GM21786 (cell line): ENCODE measurements around the gene PGBD5.

Experiments used
- ATAC-seq: cut with Tn5 transposase; IDR thresholded peaks from one replicate; pipeline ENCODE4 v1.9.1; 2021; ENCODE audit not compliant: unreplicated experiment

PGBD5 gene

DNA sequence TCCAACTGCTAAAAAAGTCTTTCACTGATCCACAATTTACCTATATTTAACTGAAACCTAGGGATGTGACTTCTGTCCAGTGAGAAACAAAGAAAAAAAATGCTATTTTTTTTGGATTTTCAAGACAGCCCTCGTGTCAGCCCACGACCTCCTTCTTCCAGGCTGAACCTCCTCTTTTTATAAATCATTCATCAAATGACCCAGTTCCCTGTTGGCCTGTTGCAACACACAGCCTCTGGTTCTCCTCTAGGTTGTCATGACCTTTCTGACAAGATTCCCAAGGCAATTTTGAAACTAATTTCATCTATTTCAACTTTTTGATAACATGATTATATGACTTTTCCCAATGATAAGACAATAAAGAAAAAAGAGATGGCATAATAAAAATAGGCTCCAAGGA lies 74.6 kb downstream of the PGBD5 start:
- no peak for ATAC-seq

DNA sequence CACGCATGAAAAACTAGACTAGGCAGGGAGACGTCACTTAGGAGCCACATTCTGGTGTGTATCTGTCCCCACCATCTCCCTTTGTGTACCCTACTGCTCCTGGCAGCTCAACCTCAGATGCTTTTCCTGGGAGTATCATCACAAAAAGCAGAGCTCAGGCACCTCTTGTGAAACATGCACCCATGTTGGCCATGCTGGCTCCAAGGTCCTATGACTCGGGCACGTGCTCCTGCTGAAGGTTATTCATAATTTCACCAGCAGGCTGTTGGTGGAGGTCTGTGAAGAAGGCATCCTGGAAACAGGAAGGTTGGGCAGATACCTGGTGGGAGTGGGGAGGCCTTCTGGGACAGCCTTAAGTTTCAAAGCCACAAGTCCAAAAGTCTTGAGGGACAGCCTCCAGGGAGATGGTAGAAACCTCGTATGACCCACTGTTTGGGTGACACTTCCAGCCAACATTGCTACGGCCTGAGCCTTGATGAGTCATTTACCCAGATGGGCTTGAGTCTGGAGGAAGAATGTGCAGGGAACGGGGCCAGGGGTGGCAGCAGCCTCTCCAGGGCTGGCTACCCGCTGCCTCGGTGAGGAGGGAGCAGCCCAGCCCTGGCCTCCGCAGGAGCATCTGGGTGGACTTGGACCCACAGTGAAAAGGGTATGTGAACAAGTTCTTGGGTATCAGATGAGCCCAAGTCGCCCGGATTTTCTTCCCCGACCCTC lies 75.8 kb downstream of the PGBD5 start:
- no peak for ATAC-seq

DNA sequence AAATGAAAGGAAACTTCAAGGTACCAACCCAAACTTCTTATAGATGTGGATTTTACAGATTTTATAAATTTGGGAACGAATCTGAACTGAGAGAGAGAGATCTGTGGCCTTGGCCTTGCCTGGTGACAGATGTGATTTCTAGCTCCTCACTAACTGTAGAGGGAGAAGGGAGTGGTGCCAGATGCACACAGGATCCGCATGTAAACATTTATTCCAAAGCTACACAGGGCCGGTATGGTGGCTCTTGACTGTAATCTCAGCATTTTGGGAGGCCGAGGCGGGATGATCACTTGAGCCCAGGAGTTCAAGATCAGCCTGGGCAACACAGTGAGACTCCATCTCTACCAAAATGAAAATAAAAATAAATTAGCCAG lies 77.1 kb downstream of the PGBD5 start:
- no peak for ATAC-seq

DNA sequence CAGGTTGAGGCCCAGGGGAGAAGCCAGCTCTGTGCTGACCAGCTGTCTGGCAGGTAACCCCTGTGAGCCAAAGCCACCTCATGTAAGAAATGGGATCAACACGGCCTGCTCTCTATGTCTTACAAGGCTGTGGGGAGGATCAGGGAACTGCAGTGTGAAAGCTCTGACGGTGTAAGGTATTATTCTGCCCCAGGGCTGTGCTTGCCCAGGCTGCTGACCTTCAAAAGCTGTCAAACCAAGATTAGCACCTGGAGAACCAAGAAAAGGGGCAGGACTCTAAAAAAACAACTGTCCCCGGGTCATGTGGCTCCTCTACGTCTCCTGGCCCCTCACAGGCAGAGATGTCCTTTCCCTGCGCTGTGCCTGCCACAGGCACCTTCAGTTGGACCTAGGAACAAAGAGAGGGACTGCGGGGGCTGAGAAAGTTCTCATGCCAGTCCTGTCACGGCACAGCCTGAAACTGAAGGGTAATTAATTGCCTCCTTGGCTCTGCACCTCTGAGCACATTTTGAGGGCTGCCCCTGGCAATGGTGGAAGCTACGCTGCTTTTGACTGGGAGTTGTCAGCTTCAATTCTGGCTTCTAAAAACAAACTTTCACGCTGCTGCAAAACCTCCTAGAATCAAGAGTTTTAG lies 77.6 kb downstream of the PGBD5 start:
- no peak for ATAC-seq

DNA sequence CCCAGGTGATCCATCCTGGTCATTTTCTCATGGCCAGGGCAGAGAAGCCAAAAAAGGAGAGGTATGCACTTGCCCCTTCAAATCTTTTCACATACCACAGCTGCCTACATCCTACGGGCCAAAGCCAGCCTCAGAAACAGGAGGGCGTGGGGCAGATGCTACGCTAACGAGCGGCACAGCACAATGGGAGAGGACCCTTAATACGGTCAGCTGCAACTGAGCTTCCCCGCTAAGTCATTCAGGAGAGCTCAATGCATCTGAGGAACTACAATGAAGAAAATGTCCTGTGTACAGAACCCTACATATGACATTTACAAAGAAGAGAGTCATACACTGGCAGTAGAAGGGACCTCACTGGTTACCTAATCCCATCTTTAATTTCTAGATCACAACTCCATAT lies 78.2 kb downstream of the PGBD5 start:
- no peak for ATAC-seq

DNA sequence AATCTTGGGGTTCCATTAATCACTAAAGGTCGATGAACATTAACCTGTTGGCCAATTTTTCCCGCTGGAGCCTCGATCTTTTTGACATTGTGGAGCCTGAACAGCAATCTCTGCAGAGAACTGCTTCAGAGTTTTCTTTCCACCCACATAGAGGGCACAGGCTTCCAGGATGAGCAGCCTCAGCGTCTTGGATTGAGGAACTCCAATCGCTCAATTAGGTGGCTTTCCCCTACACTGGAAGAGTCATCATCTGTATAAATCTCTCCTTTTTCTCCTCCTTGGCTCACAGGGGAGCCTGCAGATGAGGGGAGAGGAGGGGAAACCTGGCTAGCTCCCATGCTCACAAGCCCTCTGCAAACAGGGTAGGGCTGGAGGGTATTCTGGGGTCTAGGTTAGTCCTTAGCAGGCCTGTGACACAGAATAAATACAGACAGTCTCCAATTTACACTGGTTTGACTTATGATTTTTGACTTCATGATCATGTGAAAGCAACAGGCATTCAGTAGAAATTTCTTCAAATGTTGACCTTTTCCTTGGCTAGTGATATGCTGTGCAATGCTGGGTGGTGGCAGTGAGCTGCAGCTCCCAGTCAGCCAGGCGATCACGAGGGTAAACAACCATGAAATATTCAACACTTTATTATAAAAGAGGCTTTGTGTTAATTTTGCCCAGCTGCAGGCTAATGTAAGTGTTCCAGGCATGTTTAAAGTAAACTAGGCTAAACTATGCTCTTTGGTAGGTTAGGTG lies 80.8 kb downstream of the PGBD5 start:
- ATAC-seq, result no peak

DNA sequence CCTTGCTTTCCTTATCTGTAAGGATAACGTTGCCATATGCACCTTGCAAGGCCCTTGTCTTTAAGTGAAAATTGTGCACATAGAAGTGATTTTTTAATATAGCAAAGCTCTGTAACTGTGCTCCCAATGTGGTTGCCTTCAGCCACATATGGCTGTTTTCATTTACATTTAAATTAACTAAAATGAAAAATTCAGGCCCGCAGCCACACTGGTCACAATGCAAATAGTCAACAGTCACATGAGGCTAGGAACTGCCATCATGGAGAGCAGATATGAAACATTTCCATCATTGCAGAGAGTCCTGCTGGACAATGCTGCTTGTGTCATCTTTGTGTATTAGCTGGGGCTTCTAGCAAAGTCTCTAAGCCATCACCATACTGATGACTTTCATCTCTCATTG lies 83.4 kb downstream of the PGBD5 start:
- no peak for ATAC-seq

DNA sequence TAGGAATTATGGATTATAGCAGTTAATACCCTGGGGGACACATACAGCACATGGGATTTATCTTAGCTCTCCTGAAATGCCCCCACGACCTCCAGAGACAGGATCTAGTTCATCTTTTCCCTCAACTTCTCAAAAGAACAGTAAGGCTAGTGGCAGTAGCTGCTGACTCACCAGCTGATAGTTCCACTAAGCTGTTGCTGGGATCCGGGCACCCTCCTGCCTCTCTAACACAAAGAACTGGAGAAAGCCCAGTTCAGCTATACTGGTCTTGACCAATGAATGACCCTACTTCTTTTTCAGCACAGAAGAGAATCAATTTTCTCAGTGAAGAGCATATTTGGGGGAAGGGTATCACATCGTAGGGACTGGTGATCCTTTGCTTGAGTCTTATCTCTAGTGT lies 84.1 kb downstream of the PGBD5 start:
- no peak for ATAC-seq

DNA sequence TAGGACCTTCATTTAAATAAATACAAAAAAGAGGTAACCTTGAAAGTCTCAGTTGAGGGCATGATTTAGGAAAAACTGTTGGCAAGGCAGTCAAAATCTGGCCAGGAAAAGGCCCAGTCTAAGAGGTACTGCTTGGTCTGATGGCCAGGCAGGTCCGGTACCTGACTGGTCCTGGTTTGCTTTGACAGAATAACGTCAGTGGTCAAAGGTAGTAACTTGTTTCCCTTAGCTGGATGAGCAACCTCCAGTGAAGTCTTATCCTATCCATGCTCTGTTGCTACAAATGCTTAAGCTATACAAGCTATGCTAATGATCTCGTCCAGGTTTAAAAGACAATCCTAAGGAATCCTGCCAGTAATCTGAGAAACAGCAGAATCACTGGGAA lies 85.0 kb downstream of the PGBD5 start:
- no peak for ATAC-seq

DNA sequence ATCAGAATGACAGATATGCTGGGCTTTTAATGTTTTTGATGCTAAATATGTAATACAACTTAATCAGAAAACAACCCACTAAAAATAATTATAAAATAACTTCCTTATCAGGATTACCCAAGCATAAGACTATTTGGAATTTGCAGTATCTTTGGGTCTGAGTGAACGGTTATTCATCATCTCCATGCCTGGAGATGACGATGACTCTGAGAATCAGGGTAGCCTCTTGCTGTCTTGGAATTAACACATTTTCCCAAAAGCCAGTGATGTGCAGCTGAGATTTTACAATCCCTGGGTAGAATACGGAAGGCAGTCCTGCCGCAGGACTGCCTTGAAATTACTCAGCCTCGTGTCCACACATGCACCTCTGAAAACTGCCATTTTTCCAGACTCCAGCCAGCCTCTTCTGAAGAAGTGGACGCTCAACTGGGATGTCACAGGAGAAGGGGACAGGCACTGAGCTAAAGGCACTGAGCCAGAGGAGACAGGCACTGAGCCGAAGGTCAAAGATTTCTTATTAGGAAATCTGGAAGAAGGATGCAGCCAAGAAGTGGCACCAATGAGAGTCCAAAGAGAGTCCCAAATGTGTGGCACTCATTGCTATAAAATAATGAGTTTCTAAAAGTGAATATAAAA lies 85.5 kb downstream of the PGBD5 start:
- no peak for ATAC-seq

DNA sequence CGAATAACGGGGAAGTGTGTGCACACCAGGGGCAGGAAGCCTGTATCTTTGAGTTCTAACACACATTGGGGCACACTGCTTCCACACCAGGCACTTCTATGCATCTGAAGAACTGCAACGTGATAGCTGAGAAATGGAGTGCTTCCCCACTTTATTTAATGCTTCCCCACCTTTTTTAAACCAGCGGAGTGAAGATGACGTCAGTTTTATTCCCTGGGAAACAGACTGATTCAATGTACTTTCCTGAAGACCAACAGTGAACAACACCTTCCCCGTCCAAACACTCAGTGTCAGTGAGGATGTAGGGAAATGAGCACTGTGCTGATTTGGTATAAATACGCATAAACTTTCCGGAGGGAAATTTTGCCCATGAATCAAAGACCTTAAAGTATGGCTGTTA lies 87.1 kb downstream of the PGBD5 start:
- ATAC-seq, result no peak

DNA sequence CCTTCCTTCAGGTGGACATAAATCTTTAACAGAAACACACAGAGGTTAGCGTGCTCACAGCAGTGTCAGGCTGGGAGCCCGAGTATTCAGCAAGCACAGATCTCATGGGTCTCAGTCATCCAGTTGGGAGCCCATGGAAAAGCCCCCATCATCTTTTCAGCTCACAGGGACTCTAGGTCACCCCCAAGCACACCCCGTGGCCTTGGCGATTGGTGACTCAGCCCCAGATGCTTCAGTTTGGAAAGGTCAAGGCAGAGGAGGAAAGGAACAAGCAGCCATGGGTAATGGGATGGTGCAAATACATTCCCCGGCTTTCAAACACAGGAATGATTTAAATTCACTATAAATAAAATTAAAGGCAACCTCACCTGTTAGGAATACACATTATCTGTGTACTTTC lies 88.9 kb downstream of the PGBD5 start:
- ATAC-seq, result no peak

DNA sequence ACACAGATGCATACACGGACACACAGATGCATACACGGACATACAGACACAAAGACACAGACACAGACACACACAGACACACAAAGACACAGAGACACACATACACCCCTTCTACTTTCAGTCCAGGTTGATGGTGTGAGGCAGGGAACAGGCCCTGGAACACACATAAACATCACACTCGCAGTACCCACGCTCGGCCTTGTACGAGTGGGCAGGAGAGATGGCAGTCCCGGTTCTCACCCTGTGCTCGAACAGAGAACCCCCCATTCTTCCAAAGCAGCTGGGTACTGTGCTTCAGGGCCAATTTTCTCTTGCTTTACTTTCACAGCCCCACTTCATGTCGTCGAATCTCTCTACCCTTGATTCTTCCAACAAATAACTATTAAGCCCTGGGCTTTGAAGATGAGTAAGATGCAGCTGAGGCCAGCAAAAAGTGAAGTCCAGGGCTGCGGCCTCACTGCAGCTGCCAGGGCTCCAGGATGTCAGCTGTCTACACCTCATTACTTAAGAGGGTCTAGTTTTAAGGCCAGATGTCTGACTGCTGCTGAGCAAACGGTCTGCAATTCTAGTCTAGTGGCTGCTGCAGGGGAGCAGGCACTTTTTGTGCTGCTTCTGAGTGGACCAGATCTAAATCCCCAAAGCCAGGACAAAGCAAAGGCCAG lies 90.1 kb downstream of the PGBD5 start:
- no peak for ATAC-seq

DNA sequence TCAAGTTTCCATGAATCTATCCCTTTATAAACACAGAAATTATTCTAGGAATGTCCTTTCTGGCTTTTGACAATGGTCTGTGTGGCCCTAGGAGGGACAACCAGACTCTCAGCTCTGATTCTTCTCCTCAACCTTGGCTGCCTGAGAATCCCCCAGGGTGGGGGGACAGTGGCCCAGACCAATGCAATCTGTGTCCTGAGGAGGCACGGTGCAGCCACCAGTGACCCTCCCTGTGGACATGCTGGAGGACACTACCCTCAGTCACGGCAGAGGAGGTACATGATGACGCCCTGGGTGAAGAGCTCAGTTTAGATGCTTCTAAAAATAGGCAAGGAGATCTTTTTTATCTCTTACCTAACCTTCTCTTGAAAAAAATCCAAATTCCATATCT lies 91.7 kb downstream of the PGBD5 start:
- ATAC-seq, result no peak

DNA sequence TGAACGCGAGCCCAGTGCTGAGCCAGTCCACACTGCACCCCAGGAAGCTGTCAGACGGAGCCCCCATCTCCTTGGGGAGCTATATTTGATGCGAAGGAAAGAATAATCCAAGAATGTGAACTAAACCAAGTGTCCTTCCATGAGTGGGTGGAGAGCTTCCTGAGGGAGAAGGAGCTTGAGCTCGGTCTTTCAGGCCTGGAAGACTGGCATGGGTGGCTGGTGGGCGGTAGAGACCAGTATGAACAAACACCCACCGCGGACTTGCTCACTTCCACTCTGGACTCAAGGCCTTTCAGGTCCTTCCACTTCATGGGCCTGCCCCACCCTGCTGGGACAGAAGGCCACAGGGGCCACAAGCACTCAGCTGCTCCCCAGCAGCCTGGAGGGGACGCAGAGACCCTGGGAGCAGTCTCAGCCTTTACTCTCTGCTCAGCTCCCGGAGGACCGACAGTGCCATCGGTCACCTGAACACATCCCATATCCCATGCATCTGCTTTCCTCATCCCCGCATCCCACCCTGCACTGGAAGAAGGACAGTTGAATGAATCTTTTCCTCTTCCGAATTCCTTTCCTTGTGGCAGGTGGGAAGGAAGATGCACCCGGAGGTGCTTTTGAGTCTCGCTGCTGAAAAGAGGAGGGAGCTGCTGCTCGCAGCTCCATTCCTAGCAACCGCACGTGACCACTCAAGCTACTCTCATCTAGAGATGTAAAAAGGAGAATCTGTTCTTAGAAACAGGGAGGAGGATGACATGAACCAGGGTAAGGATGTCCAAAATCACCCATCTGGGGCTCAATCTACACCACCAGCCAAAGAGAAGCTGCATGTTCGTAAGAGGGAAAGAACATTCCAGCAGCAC lies 92.3 kb downstream of the PGBD5 start:
- ATAC-seq, result no peak

DNA sequence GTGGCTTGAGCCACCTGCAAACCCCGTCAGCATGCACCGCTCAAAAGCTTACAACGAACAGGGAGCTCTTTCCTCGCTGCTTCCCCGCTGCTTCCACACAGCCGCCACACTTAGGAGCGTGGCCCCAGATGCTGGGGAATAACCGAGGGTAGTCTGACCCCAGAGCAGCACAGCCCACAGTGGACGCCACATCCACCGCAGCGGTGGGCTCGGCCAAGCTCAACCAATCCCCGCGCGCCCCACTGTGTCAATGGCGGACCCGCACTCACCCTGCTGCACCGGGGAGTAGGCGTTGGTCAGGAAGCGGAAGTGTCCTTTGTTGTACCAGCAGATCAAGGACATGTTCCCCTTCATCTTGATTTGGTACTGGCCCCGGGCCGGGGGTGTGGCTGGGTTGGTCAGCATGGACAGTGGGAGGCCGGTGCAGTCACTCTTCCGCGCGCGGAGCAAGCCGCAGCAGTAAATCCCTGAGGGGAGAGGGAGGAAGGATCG lies 93.5 kb downstream of the PGBD5 start:
- ATAC-seq, result no peak

DNA sequence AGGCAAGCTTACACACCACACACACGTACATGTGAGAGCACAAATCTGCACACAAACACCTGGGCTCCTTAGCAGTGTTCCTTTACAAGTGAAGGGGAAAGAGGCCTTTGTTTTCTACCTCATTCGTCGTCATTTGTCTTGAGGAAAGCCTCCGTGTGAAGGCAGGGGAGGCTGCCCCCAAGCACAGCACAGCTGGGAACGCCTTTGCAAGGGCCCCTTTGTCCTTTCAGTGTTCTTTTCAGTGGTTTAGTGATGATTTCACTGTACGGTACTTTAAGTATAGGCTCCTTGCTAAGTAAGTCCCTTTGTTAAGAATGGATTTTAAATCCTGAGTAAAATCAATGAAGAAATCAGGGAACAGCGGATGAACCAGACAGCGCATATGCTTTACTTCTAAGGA lies 94.1 kb downstream of the PGBD5 start:
- ATAC-seq, result no peak

DNA sequence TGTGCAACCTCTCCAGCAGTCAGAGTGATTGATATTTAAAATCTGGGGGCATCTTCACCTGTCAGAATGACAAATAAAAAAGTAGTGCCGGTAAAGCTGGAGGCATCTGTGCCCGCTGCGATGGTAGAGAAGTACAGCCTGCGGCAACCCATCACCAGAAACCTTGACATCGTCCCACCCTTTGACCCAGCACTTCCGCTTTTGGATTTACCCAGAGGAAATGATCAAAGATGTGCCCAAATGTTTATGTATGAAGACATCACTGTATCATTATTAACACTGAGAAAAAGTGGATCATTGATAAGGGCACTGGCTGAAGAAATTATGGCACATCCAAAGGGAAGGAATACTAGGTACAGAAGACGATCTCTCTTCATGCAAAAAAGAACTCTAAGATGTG lies 96.0 kb downstream of the PGBD5 start:
- no peak for ATAC-seq

DNA sequence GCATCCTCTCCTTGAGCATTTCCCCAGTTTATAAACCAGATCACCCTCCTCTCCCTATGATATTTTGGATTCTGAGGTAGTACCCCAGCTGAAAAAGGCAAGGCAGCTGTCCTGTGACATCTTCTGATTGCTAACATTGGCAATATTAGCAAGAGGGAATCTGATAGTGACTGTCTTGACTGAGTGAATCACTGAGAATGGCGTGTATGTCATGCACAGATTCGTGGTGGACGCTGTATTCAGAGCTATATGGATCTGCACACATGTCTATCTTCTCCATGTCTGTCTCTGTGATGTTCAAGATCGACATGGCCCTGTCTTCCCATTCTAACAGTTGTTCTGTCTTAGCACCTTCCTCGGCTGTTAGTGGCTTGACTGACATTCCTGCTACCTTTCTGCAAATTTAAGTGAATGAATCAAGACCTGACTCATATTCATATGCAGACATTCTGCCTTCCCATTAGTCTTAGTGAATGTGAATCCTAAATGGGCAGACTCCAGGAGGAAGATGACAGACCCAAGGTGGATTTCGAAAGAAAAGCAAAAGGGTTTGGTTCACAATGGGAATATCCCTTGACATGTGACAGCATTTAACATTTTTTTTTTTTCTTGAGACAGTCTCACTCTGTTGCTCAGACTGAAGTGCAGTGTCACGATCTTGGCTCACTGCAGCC lies 97.7 kb downstream of the PGBD5 start:
- ATAC-seq, result no peak

DNA sequence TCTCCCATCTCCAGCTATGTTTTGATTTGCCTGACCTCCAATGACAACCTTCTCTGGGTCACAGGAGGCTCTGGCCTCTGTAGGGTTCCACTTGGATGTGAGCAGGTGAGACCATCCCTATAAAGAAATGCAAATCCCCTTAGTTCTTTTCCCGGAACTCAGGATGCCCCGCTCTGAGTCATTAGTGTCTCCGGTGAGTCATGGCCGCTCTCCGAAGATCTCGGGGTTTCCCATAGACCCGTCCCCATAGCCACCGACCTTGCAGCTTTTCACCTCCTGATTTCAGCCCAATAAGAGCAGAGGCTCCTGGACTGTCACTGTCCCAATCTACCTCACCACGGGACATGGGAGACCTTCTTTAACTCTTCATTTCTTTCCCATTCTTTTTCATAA lies 98.2 kb downstream of the PGBD5 start:
- ATAC-seq, result peak; percentile 69
